ENCODE measurements around the gene NRL. TPM values are rescaled to one million over a fixed set of nuclear protein-coding genes. Genes with fewer than 3 reads are reported as not detected.
A peak's percentile ranks its signal among the peaks of the same experiment; 100 is the strongest.

Gene NRL
- total RNA-seq, 1 donor from 2014 or later: 0.48 TPM

DNA sequence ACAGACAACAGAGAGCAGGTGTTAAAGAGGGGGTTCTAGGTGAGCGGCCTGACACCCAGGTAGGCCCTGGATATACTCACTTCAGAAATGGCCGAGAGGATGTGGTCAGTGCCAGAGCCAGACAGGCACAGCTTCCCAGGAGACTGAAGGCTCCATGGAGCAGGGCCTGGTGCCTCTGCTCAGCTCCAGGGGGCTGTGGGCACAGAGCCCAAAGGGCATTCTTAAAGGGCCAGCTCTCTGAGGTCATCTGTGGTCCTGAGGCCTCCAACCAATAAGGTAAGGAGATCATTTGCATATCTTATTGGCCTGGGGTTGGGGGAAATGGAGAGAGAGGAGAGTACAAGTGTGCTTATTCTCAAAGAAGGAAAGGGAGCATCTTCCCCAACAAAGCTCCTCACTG lies 30.3 kb downstream of the NRL start:
- no peaks in the 10 kb centered on the region for H3K79me2 ChIP-seq (ENCODE audit: insufficient read depth, low read length)
- FAIRE-seq (no peak), DNase-seq (ENCODE audit: low read depth) (no peak)
- TF ChIP-seq, protein P1, sequence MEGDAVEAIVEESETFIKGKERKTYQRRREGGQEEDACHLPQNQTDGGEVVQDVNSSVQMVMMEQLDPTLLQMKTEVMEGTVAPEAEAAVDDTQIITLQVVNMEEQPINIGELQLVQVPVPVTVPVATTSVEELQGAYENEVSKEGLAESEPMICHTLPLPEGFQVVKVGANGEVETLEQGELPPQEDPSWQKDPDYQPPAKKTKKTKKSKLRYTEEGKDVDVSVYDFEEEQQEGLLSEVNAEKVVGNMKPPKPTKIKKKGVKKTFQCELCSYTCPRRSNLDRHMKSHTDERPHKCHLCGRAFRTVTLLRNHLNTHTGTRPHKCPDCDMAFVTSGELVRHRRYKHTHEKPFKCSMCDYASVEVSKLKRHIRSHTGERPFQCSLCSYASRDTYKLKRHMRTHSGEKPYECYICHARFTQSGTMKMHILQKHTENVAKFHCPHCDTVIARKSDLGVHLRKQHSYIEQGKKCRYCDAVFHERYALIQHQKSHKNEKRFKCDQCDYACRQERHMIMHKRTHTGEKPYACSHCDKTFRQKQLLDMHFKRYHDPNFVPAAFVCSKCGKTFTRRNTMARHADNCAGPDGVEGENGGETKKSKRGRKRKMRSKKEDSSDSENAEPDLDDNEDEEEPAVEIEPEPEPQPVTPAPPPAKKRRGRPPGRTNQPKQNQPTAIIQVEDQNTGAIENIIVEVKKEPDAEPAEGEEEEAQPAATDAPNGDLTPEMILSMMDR (IDR thresholded peaks at IDR 0.05; ENCODE audit: insufficient read depth, low read depth, low read length): no peak
- no peak for TF ChIP-seq EZH2 (IDR thresholded peaks at IDR 0.05; ENCODE audit: insufficient read depth, low read length)
- H4K20me1 ChIP-seq (ENCODE audit: insufficient read depth, low read length): no peaks in the 10 kb centered on the region
- Mint-ChIP-seq H3K27ac (ENCODE audit: unreplicated experiment) (no peak overlapping the region), H3K9me3 (ENCODE audit: unreplicated experiment) (no peaks in the 10 kb centered on the region), H3K4me1 (ENCODE audit: low read depth, unreplicated experiment) (no peaks in the 10 kb centered on the region), H3K36me3 (ENCODE audit: low read depth, unreplicated experiment) (no peaks in the 10 kb centered on the region), H3K27me3 (ENCODE audit: low read depth, unreplicated experiment) (peaks cover 67% of the 10 kb centered on the region), H3K4me3 (ENCODE audit: unreplicated experiment) (no peak overlapping the region)
- H3K4me3 ChIP-seq (ENCODE audit: insufficient read depth, low read depth, low read length): no peak overlapping the region
- no peak overlapping the region for H2AFZ ChIP-seq (ENCODE audit: low read depth, low read length)
- no peaks in the 10 kb centered on the region for H3K9me3 ChIP-seq (ENCODE audit: insufficient read depth, low read depth, low read length)
- H3K36me3 ChIP-seq (ENCODE audit: insufficient read depth, low read length): no peaks in the 10 kb centered on the region
- no peak overlapping the region for H3K9ac ChIP-seq (ENCODE audit: low read length)
- H3K27me3 ChIP-seq (ENCODE audit: insufficient read depth, low read length): peaks cover 30% of the 10 kb centered on the region
- H3K4me2 ChIP-seq (ENCODE audit: low read length): no peak overlapping the region
- peaks cover 10% of the 10 kb centered on the region for H3K4me1 ChIP-seq (ENCODE audit: insufficient read depth, low read length)
- no peak overlapping the region for H3K27ac ChIP-seq (ENCODE audit: low read depth, low read length)

DNA sequence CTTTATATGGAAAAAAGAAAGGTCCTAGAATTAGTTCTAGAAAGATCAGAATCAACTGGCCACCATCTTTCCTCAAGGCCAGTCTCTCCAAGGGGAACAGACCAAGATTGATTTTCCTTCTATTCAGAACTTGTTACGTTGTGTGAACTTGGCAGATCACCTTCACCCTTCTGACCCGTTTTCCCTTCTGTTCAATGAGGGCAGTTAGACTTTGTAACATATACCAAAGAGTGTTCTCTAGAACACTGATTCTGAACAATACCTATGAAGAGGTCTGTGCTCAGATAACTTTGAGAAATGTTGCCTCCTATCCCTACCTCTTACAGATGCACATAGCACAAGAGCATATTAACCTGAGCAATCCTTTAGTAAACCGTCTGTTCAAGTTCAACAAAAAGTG lies 31.3 kb downstream of the NRL start:
- TF ChIP-seq EZH2 (IDR thresholded peaks at IDR 0.05; ENCODE audit: insufficient read depth, low read length): no peak
- TF ChIP-seq, protein P1 (IDR thresholded peaks at IDR 0.05; ENCODE audit: insufficient read depth, low read depth, low read length): no peak
- H4K20me1 ChIP-seq (ENCODE audit: insufficient read depth, low read length): no peaks in the 10 kb centered on the region
- no peak overlapping the region for H3K4me2 ChIP-seq (ENCODE audit: low read length)
- FAIRE-seq (no peak), DNase-seq (ENCODE audit: low read depth) (no peak)
- no peak overlapping the region for H2AFZ ChIP-seq (ENCODE audit: low read depth, low read length)
- no peak overlapping the region for H3K27ac ChIP-seq (ENCODE audit: low read depth, low read length)
- Mint-ChIP-seq H3K36me3 (ENCODE audit: low read depth, unreplicated experiment) (no peaks in the 10 kb centered on the region), H3K9me3 (ENCODE audit: unreplicated experiment) (no peaks in the 10 kb centered on the region), H3K27me3 (ENCODE audit: low read depth, unreplicated experiment) (peaks cover 74% of the 10 kb centered on the region), H3K4me3 (ENCODE audit: unreplicated experiment) (no peak overlapping the region), H3K4me1 (ENCODE audit: low read depth, unreplicated experiment) (no peaks in the 10 kb centered on the region), H3K27ac (ENCODE audit: unreplicated experiment) (no peak overlapping the region)
- H3K9ac ChIP-seq (ENCODE audit: low read length): no peak overlapping the region
- H3K27me3 ChIP-seq (ENCODE audit: insufficient read depth, low read length): peaks cover 35% of the 10 kb centered on the region
- H3K4me1 ChIP-seq (ENCODE audit: insufficient read depth, low read length): peaks cover 10% of the 10 kb centered on the region
- no peak overlapping the region for H3K4me3 ChIP-seq (ENCODE audit: insufficient read depth, low read depth, low read length)
- H3K79me2 ChIP-seq (ENCODE audit: insufficient read depth, low read length): no peaks in the 10 kb centered on the region
- H3K9me3 ChIP-seq (ENCODE audit: insufficient read depth, low read depth, low read length): no peaks in the 10 kb centered on the region
- no peaks in the 10 kb centered on the region for H3K36me3 ChIP-seq (ENCODE audit: insufficient read depth, low read length)

DNA sequence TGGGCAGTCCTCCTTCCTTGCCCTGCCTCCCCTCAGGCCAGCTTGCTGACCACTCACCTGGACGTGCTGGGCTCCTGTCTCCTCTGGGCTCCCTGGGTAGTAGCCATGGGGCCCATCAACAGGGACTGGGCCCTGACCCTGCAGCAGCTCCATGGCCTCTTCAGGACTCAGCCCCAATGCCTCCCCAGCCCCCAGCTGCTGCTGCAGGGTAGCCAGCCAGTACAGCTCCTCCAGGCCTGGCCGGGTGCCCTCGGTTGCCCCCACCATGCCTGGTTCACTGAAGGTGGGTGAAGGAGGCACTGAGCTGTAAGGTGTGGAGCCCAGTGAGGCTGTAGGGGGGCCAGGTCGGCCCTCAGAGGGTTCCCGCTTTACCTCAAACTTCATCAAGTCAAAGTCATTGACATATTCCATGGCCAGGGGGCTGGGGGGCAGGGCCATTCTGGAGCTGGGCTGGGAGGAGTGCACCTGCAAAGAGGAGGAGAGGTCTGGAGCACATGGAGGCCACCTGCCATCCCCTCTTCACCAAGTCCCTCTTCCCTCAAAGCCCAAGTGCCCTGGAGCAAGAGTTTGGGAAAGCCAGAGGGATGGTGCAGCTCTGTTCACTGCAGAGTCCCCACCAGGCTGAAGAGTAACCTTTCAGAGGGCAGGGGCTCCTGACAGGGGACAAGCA lies 32.2 kb downstream of the NRL start:
- no peak overlapping the region for H3K27ac ChIP-seq (ENCODE audit: low read depth, low read length)
- no peaks in the 10 kb centered on the region for H3K9me3 ChIP-seq (ENCODE audit: insufficient read depth, low read depth, low read length)
- H3K4me1 ChIP-seq (ENCODE audit: insufficient read depth, low read length): peaks cover 10% of the 10 kb centered on the region
- FAIRE-seq (no peak), DNase-seq (ENCODE audit: low read depth) (no peak)
- no peaks in the 10 kb centered on the region for H3K36me3 ChIP-seq (ENCODE audit: insufficient read depth, low read length)
- peak overlapping the region; percentile 84 for H3K4me3 Mint-ChIP-seq (ENCODE audit: unreplicated experiment)
- peaks cover 37% of the 10 kb centered on the region for H3K27me3 ChIP-seq (ENCODE audit: insufficient read depth, low read length)
- no peaks in the 10 kb centered on the region for H3K4me1 Mint-ChIP-seq (ENCODE audit: low read depth, unreplicated experiment)
- H3K4me3 ChIP-seq (ENCODE audit: insufficient read depth, low read depth, low read length): no peak overlapping the region
- no peaks in the 10 kb centered on the region for H3K36me3 Mint-ChIP-seq (ENCODE audit: low read depth, unreplicated experiment)
- H3K9ac ChIP-seq (ENCODE audit: low read length): no peak overlapping the region
- no peak for TF ChIP-seq EZH2 (IDR thresholded peaks at IDR 0.05; ENCODE audit: insufficient read depth, low read length)
- TF ChIP-seq, protein P1 (IDR thresholded peaks at IDR 0.05; ENCODE audit: insufficient read depth, low read depth, low read length): no peak
- H3K79me2 ChIP-seq (ENCODE audit: insufficient read depth, low read length): no peaks in the 10 kb centered on the region
- no peaks in the 10 kb centered on the region for H3K9me3 Mint-ChIP-seq (ENCODE audit: unreplicated experiment)
- no peak overlapping the region for H3K4me2 ChIP-seq (ENCODE audit: low read length)
- no peak overlapping the region for H2AFZ ChIP-seq (ENCODE audit: low read depth, low read length)
- H3K27me3 Mint-ChIP-seq (ENCODE audit: low read depth, unreplicated experiment): peaks cover 81% of the 10 kb centered on the region
- H4K20me1 ChIP-seq (ENCODE audit: insufficient read depth, low read length): no peaks in the 10 kb centered on the region
- no peak overlapping the region for H3K27ac Mint-ChIP-seq (ENCODE audit: unreplicated experiment)
